Ureter (tissue), 1 donor: ENCODE measurements around the gene CD209. TPM values are rescaled to one million over a fixed set of nuclear protein-coding genes. Genes with fewer than 3 reads are reported as not detected.

Experiments
- DNase-seq: peaks from one replicate; pipeline ENCODE4 v3.0.0-alpha.2; 2020; ENCODE audit warnings: low spot score
- total RNA-seq: library from RNA; stranded (reverse); gene quantifications from one replicate; pipeline ENCODE4 v1.2.4, GENCODE V29; 2023
- donor health status: DM: yes; HTN: yes; CAD: no.

CD209 gene
- total RNA-seq, 1 donor from 2014 or later = 3.3 TPM

DNA sequence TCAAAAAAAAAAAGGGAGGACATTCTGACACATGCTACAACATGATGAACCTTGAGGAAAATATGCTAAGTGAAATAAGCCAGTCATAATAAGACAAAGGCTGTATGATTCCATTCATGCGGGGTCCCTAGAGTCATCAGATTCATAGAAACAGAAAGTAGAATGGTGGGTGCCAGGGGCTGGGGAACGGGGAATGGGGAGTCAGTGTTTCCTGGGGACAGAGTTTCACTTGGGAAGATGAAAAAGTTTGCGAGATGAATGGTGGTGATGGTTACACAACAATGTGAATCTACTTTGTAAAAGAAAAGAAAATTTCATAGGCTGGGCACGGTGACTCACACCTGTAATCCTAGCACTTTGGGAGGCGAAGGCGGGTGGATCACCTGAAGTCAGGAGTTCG is 9.3 kb downstream of the CD209 start:
- DNase-seq = no peak

DNA sequence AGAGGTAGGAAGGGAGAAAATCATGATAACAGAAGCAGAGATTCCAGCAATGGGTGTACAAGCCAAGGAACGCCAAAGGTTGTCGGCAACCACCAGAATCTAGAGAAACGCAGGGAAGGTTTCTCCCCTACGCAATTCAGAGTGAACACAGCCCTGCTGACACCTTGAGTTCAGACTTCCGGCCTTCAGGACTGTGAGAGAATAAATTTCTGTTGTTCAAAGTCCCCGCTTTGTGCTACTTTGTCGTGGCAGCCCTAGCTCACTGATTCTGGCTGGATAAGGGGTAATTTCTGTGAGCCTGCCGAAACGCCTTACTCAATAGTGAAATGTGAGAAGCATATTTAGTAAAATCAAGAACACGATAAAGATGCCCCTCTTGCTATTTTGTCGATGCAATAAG is 10.1 kb downstream of the CD209 start:
- DNase-seq = no peak

DNA sequence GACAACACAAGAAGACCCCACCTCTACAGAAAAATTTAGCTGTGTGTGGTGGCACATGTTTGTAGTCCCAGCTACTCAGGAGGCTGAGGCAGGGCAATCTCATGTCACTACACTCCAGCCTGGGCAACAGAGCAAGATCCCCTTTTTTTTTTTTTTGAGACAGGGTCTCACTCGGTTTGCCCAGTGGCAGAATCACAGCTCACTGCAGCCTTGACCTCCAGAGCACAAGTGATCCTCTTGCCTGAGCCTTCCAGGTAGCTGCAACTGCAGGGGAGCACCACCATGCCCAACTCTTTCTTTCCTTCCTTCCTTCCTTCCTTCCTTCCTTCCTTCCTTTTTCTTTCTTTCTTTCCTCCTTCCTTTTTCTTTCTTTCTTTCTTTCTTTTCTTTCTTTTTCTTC is 11.2 kb downstream of the CD209 start:
- no peak for DNase-seq

DNA sequence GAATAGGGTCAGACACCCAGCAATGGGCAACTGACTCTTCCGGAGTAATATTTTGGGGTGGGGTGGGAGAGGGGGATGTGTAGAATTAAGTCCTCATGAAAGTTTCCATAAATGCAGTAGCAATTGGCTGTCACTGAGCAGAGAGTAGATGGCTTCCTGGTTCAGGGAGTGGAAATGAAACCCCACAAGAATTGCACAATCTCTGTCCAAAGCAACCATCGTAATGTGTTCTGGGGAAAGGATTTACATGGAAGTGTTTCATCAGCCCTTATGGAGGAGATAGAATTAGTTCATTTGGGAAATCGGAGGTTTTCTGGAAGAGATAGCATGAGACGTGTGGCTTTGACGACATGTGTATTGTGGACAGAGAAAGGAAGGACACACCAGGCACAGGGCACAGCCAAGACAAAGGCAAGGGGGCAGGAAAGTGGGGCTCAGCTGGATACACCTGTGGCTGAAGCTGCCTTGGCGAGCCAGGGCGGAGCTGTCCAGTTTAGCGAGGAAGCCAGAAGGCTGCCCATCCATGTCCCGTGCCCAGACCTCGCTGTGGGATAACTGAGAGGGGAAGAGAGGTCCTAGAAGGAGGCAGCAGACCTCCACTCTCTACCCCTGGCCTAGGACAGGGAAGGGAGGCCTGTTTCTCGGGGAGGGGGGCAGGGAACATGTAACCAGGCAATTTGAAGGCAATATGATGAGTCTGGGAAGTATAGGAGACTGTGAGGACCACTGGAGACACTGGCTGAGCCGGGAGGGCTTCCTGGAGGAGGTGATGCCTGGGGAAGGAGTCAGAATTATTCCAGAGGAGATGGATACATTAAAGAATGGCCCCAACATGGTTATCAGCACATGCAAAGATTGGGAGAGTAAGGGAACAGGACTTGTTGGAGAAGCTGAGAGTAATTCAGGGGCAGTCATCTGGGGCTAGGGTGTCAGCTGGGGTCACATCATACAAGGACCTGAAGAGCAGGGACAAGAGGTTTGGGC is 12.8 kb downstream of the CD209 start:
- no peak for DNase-seq

DNA sequence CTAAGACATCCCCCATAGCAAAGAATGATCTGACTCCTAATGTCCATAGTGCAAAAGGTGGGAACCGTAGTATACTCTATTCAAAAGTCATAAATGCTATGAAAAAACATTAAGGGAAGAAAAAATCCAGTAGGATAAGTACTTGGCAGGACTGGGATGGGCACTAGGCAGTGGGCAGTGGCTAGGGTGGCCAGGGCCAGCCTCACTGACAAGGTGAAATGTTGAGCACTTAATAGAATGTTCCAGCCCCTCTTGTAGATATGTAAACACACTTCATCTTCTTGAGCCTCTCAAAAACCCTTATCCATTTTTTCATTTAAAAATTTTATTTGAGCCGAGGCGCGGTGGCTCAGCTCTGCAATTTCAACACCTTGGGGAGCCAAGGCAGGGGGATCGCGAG is 14.0 kb downstream of the CD209 start:
- DNase-seq = no peak

DNA sequence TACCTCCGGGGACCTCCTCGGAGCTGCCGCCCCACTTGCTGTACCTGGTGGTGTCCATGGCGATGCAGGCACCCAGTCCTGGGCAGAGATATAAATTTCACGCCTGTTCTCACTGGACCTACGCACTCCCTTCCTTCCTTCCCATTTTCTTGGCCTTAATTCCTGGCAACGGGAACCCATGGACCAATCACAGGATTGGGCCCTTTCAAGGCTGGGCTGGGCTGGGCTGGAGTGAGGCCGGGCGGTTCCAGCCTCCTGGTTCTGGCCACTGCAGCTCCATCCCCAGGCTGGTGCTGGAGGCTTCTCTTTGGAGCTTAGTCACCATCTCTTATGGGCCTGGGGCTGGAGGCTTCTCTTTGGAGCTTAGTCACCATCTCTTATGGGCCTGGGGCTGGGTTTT is 15.3 kb downstream of the CD209 start, which contains the start of gene CLEC4G:
Gene CLEC4G, minus strand, starts transcription at position 66 of the 400 bp plus-strand sequence. Its CDS starts 8 bp downstream, at position 58.
- no peak for DNase-seq

DNA sequence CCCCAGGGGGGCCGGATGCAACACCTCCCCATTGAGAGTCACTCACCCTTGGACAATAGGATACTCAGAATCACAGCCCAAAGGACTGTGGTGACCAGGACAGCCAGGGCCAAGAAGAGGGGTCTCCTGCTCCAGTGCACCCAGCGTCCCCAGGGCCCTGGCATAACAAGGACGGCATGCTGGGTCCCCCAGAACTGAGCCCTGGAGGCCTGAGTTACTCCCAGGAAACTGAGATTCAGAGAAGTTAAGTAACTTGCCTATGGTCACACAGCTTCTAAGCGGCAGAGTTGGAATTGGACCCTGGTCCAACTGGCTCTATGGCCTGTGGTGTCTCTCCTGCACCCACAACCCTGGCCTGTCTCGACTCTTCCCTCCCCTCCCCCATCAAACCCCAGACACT is 15.7 kb downstream of the CD209 start:
- DNase-seq = no peak

DNA sequence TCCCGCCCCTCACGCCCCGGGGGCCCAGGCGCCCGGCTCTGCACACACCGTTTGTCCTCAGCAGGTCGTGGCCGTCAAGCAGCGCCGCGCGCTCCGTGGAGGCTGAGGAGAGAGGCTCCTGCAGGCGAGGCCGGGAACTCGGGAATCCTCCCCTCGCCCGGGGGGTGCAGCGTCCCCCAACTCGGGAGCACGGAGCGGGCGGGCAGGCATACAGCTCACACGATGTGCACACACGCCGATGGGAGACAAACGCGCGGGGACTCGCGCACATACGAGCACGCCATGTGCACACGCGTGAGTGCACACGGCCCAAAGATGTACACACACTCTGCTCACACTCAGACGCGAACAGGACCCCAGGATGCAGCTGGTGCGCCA is 16.1 kb downstream of the CD209 start:
- DNase-seq = no peak

DNA sequence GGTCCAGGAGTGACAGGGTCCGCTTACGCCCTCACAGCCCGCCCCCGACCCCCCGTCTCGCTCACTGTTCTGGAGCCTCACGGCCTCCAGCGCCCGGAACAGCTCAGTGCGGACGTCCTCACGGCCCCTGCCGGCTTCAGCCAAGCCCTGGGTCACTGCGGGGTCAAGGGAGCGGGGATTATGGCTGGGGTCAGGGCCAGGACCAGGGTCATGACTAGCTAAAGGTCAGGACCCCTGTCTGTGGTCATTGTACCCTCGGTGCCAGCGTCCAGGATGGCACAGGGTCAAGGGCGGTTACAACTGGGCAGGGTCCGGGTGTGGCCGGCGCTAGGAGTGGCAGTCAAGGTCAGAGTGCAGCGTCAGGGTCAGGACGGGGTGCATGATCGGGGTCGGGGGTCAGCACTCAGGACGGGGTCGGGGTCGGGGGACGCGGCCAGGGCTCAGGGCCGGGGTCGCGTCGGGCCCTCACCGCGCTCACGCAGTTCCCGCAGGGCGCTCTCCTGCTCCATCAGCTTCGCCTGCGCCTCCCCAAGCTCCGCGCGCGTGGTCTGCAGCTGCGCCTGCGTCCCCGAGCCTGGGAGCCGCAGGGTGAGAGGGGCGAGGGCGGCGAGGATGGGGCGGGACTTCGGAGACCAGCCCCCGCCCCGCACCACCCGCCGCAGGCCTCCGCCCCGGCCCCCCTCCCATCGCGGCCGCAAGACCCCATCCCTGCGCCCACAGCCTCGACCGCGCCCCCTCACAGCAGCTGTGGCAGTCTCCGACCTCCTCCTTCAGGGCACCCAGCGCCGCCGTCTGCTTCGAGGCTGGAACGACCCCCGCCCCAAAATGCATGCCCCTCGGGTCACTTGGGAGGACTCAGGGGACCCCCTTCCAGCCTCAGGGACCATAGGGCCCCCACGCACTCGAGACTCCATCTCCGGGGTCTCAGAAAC is 16.8 kb downstream of the CD209 start:
- no peak for DNase-seq

DNA sequence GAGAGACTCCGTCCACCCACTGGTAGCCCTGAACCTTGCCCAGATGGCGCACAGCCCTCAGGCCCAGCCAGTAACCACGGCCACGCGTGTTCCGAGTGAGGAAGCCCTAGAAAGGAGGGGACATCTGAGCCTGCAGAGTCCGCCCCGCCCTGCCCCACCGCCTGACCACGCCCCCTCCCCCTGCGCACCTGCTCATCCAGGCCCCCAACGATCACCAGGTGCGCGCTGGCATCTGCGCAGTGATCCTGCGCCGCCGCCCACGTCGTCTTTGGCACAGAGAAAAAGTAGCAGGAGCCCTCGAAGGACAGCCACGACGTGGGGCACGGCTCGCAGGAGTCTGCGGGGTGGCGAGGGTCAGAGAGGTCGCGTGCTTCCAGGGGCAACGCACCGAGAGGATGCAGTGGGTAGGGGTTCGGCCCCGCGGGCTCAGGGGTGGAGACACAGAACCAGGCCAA is 17.5 kb downstream of the CD209 start:
- DNase-seq = no peak

DNA sequence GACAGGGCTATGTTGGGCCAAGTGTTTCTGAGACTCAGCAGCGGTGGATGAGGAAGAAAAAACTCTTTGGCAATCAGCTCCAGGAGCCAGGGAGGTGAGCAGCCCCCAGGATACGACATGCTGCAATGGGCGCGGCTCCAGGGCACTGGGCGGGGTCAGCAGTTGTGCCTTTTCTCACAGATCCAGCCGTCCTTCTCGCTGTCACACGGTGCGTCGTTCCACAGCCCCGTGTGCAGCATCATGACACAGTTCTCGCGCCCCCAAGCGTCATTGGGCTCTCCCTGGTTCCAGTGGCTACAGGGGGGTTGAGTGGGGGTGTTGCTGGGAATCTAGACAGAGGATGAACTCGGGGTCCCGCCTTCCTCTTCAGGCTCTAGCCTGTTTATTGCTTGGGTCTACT is 18.1 kb downstream of the CD209 start:
- no peak for DNase-seq

DNA sequence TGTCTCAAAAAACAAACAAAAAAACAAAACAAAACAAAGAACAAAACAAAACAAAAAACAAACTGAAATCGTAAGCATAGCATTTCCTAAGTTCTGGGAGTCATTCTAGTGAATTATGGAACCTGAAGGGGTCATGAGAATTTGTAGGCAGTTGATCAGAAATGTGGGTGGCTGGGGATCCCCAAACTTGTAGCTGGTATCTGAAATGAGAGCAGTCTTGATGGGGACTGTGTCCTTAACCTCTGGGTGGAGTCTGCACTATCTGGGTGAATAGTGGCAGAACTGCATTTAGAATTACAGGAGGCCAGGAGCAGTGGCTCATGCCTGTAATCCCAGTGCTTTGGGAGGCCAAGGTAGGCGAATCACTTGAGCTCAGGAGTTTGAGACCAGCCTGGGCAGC is 21.5 kb downstream of the CD209 start:
- no peak for DNase-seq

DNA sequence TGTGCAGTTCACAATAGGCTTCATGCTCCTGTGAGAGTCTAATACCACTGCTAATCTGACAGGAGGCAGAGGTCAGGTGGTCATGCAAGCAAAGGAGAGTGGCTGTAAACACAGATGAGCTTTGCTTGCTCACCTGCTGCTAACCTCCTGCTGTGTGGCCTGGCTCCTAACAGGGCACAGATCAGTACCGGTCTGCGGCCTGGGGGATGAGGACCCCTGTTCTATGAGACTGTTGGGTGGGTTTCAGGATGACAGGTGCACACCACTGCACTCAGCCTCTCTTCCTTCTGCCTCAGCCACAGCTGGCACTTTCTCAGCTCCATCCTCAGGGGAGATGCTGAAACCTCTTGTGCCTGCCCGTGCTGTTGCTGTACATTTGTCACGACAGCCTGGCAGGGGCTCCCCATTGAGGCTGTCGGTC is 25.1 kb downstream of the CD209 start:
- DNase-seq = no peak

DNA sequence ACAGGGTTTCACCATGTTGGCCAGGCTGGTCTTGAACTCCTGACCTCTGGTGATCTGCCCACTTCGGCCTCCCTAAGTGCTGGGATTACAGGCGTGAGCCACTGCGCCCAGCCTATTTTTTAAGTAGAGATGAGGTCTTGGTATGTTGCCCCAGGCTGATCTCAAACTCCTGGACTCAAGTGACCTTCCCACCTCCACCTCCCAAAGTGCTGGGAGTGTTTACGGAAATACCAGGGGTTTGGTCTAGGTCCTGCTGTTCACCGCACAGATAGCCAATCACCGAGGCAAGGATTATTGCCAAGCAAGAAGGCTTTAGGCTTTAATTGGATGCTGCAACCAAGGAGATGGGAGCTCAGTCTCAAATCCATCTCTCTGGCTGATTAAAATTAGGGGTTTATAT is 27.0 kb downstream of the CD209 start:
- DNase-seq = no peak

DNA sequence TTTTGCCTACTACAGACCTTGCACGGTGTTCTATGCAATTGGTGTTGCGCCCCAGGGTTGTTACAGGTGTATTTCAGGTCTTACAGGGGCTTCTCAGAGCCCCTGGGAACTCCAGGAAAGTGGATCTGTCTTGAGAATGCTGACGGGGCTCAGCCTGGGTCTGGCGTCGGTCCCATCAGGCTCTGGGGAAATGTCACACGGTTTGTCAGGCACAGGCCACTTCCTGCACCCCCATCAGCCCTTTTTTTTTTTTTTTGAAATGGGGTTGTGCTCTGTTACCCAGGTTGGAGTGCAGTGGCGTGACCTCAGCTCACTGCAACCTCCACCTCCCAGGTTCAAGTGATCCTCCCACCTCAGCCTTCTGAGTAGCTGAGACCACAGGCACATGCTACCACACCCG is 28.7 kb downstream of the CD209 start:
- no peak for DNase-seq

DNA sequence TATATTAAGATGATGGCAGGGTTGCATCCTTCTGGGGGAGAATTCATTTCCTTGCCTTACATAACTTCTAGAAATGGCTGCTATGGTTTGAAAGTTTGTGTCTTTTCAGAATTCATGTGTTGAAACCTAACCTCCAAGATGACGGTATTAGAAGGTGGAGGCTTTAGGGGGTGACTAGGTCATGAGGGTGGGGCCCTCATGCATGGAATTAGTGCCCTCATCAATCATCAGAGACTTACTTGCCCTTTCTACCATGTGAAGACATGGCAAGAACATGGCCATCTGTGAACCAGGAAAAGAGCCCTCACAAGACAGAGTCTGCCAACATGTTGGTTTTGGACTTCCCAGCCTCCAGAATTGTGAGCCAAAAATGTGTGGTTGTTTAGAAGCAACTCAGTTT is 30.6 kb downstream of the CD209 start:
- no peak for DNase-seq

DNA sequence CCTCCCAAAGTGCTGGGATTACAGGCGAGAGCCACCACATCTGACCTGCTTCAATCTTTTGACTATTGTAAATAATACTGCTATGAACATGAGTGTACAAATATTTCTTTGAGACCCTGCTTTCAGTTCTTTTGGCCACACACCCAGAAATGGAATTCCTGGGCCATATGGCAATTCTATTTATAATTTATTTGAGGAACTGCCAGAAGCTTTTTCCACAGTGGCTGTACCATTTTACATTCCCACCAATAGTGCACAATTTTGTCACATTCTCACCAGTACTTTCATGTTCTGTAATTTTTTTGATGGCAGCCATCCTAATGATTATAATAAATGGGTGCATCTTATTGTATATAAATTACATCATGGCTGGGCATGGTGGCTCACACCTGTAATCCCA is 31.7 kb downstream of the CD209 start:
- DNase-seq = no peak

DNA sequence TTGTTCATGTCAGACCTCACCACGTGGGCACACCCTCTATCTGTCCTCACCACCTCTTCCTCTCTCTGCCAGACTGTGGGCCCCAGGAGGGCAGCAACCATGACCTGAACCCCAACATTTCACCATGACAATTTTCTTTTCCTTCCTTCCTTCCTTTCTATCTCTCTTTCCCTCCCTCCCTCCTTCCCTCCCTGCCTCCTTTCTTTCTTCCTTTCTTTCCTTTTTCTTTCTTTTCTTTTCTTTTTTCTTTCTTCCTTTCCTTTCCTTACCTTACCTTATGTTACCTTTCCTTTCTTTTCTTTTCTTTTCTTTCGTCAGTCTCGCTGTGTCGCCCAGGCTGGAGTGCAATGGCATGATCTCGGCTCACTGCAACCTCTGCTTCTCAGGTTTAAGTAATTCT is 36.7 kb downstream of the CD209 start:
- DNase-seq = no peak

DNA sequence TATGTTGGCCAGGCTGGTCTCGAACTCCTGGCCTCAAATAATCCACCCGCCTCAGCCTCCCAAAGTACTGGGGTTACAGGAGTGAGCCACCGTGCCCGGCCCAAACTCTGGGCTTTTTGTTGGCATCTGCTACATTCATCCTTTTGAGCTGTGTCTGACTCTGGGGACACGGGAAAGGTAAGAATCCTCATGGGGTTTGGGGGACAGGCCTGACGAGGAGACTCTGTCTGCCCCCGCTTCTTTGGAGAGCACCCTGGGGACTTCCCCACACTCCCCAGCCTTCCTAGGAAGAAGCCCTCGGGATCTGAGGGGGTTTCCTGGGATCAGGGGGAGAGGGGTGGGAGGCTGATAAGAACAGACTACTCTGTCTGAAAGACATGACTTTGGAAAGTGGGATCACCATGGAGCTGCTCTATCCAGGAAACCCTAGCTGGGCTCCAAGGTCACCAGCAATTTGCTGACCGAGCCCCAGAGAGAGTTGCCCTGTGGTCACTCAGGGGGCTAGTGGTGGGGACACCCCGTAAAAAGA is 37.3 kb downstream of the CD209 start:
- DNase-seq = no peak

DNA sequence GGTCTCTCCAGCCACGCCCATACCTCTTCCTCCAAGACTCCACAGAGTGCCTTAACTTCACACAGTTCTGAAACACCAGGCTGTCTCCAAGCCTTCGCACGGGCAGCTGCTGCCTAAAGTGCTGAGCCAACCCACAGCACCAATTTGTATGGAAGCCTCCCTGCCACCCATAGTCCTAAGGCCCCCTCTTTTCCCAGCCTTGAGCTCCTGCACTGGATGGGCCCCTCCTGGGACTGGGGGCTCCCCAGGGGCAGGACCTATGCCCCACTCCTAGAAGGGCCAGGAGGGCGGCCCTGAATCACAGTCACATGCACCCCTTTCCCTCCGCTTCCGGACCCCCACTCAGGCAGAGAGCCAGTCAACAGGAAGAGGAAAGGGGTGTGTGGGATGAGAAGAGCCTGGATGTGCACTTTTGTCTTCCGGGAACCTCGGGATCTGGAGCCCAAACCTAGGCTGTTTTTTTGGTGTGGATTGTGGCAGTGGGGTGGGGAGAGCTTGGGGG is 40.3 kb downstream of the CD209 start:
- DNase-seq = no peak

DNA sequence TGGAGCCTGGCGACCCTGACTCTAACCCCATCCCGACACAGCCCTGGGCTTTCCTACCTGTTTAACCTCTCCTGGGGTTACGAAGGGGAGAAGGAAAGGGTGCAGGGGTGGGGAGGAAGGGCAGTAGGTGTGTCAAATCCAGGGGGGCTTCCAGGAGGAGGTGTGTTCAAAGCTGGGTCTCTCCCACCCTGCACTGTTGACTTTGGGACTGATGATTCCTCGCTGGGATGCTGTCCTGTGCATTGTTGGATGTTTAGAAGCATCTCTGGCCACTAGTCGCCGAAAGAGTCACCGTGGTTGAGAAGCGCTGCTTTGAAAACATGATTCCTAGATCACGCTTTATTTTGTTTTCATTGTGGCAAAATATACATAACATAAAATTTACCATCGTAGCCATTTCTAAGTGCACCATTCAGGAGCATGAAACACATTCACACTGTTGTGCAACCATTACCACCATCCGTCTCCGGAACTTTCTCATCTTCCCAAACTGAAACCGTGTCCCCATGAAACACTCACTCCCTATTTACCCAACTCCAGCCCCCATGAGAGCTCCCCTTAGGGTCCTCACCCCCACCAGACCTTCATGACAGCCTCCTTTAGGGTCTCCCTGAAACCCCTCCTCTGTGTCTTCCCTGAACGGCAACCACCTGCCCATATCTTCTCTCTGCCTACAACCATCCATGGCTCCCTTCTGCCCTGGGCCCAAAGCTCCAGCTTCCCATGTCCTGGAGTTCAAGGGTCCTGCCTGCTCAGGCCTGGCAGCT is 41.0 kb downstream of the CD209 start:
- no peak for DNase-seq
